Mesenchymal stem cell (in vitro differentiated cells and primary cell): ENCODE results near the gene BIRC6.
"Not testable (repeated sequence)": the region's sequence is repeated elsewhere in the genome, so short reads cannot be mapped to it uniquely, and the experiment has no call there.

Experiments used
- DNase-seq: peaks from one replicate; pipeline ENCODE4 v3.0.0-alpha.2; 2013
- H2AFZ ChIP-seq: one replicate; pipeline ENCODE4 v1.6.1; 2013; ENCODE audit warnings: low read depth, mild to moderate bottlenecking, control low read depth, inconsistent platforms, low read length, moderate library complexity
- H2AK5ac ChIP-seq: 2 replicates; pipeline ENCODE4 v1.6.1; 2013; ENCODE audit warnings: low read length, moderate library complexity, mild to moderate bottlenecking, inconsistent platforms; ENCODE audit not compliant: severe bottlenecking
- H2BK120ac ChIP-seq: one replicate; pipeline ENCODE4 v1.6.1; 2013; ENCODE audit warnings: low read depth, mild to moderate bottlenecking, inconsistent platforms, low read length, moderate library complexity
- H2BK12ac ChIP-seq, 2 experiments: one replicate each; pipeline ENCODE4 v1.6.1; 2013; ENCODE audit warnings: inconsistent platforms in 2 of 2, low read length in 2 of 2, mild to moderate bottlenecking in 2 of 2, moderate library complexity in 2 of 2, control low read depth in 1 of 2
- H2BK15ac ChIP-seq: one replicate; pipeline ENCODE4 v1.6.1; 2013; ENCODE audit warnings: mild to moderate bottlenecking, low read depth, inconsistent platforms; ENCODE audit not compliant: poor library complexity, severe bottlenecking
- H2BK5ac ChIP-seq: 2 replicates; pipeline ENCODE4 v1.6.1; 2013; ENCODE audit warnings: low read depth, mild to moderate bottlenecking, low read length, control low read depth, inconsistent platforms; ENCODE audit not compliant: poor library complexity, severe bottlenecking
- H3K14ac ChIP-seq, 2 experiments: one replicate each; pipeline ENCODE4 v1.6.1; 2013; ENCODE audit warnings: inconsistent platforms in 2 of 2, low read length in 2 of 2, control low read depth in 1 of 2, mild to moderate bottlenecking in 1 of 2, moderate library complexity in 1 of 2
- H3K18ac ChIP-seq, 2 experiments: one replicate each; pipeline ENCODE4 v1.6.1; 2013; ENCODE audit warnings: inconsistent platforms in 2 of 2, low read length in 2 of 2, control low read depth in 1 of 2, low read depth in 1 of 2, mild to moderate bottlenecking in 1 of 2
- H3K23ac ChIP-seq, 2 experiments: one replicate each; pipeline ENCODE4 v1.6.1; 2013; ENCODE audit warnings: inconsistent platforms in 2 of 2, low read length in 2 of 2, mild to moderate bottlenecking in 2 of 2, moderate library complexity in 2 of 2, control low read depth in 1 of 2
- H3K27ac ChIP-seq: 2 replicates; pipeline ENCODE4 v1.5.1; 2013; ENCODE audit warnings: mild to moderate bottlenecking, moderate library complexity, low read length, control low read depth, inconsistent platforms; ENCODE audit not compliant: poor library complexity, severe bottlenecking
- H3K27me3 ChIP-seq, 2 experiments: 2 replicates each; pipeline versions ENCODE4 v1.6.1 to v1.7.0; 2013; ENCODE audit warnings: low read length in 2 of 2, mild to moderate bottlenecking in 2 of 2, moderate library complexity in 2 of 2, control low read depth in 1 of 2, inconsistent platforms in 1 of 2; ENCODE audit not compliant: control insufficient read depth in 1 of 2, insufficient read depth in 1 of 2
- H3K36me3 ChIP-seq, 2 experiments: 2 replicates each; pipeline versions ENCODE4 v1.6.1 to v1.7.0; 2013; ENCODE audit warnings: low read length in 2 of 2, control low read depth in 1 of 2, inconsistent platforms in 1 of 2, low read depth in 1 of 2, mild to moderate bottlenecking in 1 of 2; ENCODE audit not compliant: insufficient read depth in 2 of 2, control insufficient read depth in 1 of 2
- H3K4ac ChIP-seq, 2 experiments: one replicate each; pipeline ENCODE4 v1.6.1; 2013; ENCODE audit warnings: inconsistent platforms in 2 of 2, low read length in 2 of 2, mild to moderate bottlenecking in 2 of 2, moderate library complexity in 2 of 2, control low read depth in 1 of 2, low read depth in 1 of 2
- H3K4me1 ChIP-seq: 2 replicates; pipeline ENCODE4 v1.6.1; 2013; ENCODE audit warnings: low read depth, low read length, control low read depth; ENCODE audit not compliant: control insufficient read depth, insufficient read depth
- H3K4me2 ChIP-seq: 2 replicates; pipeline ENCODE4 v1.6.1; 2013; ENCODE audit warnings: low read length, mild to moderate bottlenecking, inconsistent platforms; ENCODE audit not compliant: poor library complexity, severe bottlenecking
- H3K4me3 ChIP-seq, 2 experiments: 2 replicates each; pipeline versions ENCODE4 v1.5.1 to v1.7.0; 2013; ENCODE audit warnings: low read length in 2 of 2, mild to moderate bottlenecking in 2 of 2, control low read depth in 1 of 2, low read depth in 1 of 2; ENCODE audit not compliant: insufficient read depth in 1 of 2
- H3K79me1 ChIP-seq: replicated peaks from 2 replicates; pipeline ENCODE4 v1.6.1; 2013; ENCODE audit warnings: mild to moderate bottlenecking, control low read depth, low read length, inconsistent platforms; ENCODE audit not compliant: poor library complexity, severe bottlenecking
- H3K9ac ChIP-seq: 2 replicates; pipeline ENCODE4 v1.7.0; 2013; ENCODE audit warnings: mild to moderate bottlenecking, low read length, moderate library complexity
- H3K9me3 ChIP-seq: 2 replicates; pipeline ENCODE4 v1.7.0; 2013; ENCODE audit warnings: mild to moderate bottlenecking, low read length; ENCODE audit not compliant: control insufficient read depth
- H4K8ac ChIP-seq: one replicate; pipeline ENCODE4 v1.6.1; 2013; ENCODE audit warnings: inconsistent platforms, mild to moderate bottlenecking, low read length, moderate library complexity
- H4K91ac ChIP-seq: one replicate; pipeline ENCODE4 v1.6.1; 2013; ENCODE audit warnings: mild to moderate bottlenecking, low read length, inconsistent platforms
- WGBS: methylation state at CpG from one replicate; pipeline ENCODE4 v1.1.7; 2013; ENCODE audit warnings: mixed read lengths; 5-methylcytosine and 5-hydroxymethylcytosine counted together

The BIRC6 gene

DNA sequence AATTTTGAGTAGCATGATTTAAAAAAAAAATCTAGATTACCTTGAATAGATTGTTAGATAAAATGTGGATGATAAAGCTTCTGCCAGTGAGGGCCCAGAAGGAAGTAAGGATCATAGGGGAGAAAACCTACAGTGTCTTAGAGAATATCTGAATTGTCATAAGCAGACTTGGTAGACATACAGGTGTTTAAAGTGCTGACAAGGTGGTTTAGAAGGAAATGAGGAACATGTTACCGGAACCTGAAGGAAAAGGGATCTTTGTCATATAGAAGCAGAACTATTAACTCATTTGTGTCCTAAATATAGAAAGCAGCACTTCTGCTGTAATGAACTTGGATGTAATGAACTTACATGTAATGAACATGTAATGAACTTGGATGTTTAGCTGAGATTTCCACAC lies 176.1 kb downstream of the BIRC6 start:
- whole genome bisulfite sequencing = 100% methylated on average over 1 of the region's 1 CpG
- Histone ChIP-seq H3K4ac (no peak overlapping the region), H3K9me3 (no peaks in the 10 kb centered on the region), H3K4me1 (no peaks in the 10 kb centered on the region), H3K4me2 (no peak overlapping the region), H2BK120ac (no peak overlapping the region), H3K79me1 (peaks cover 7% of the 10 kb centered on the region), H3K23ac (no peak overlapping the region), H2BK5ac (no peak overlapping the region), H2AFZ (no peak overlapping the region), H4K8ac (no peak overlapping the region), H3K18ac (no peak overlapping the region), H3K9ac (no peak overlapping the region), H3K14ac (no peak overlapping the region), H2AK5ac (no peak overlapping the region), H4K91ac (no peak overlapping the region), H3K36me3 (peaks cover 9 to 59% of the 10 kb centered on the region in 2 experiments), H3K27ac (no peak overlapping the region), H2BK12ac (no peak overlapping the region), H3K4me3 (no peak overlapping the region), H2BK15ac (no peak overlapping the region), H3K27me3 (no peaks in the 10 kb centered on the region)
- DNase-seq = no peak

DNA sequence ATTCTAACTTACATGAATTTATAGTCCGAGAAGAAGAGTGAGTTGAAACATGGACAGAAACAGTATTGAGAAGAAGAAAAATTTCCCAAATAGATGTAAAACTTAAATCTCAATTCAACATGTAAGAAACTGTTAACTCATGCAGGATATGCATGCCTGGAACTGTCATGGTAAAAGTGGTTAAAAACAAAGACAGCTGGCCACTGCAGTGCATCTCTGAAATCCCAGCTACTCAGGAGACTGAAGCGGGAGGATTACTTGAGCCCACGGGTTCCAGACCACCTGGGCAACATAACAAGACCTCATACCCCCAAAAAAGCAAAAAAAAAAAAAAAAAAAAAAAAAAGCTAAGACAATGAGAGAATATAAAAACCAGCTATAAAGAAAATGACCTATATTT lies 178.0 kb downstream of the BIRC6 start:
- no peaks in the 10 kb centered on the region for H3K9me3 ChIP-seq
- H3K4me3 ChIP-seq = no peak overlapping the region
- H2AK5ac ChIP-seq = no peak overlapping the region
- no peak overlapping the region for H3K18ac ChIP-seq
- no peak for DNase-seq
- no peaks in the 10 kb centered on the region for H3K27me3 ChIP-seq
- peaks cover 10% of the 10 kb centered on the region for H3K79me1 ChIP-seq
- no peaks in the 10 kb centered on the region for H3K4me1 ChIP-seq
- H3K27ac ChIP-seq = no peak overlapping the region
- no peak overlapping the region for H4K8ac ChIP-seq
- no peak overlapping the region for H3K4ac ChIP-seq
- no peak overlapping the region for H2BK5ac ChIP-seq
- no peak overlapping the region for H3K23ac ChIP-seq
- H2AFZ ChIP-seq = no peak overlapping the region
- no peak overlapping the region for H2BK12ac ChIP-seq
- H3K36me3 ChIP-seq = peaks cover 5 to 48% of the 10 kb centered on the region in 2 experiments
- no CpG with 5 or more reads among the region's 3 CpGs for WGBS
- no peak overlapping the region for H4K91ac ChIP-seq
- no peak overlapping the region for H3K9ac ChIP-seq
- H2BK120ac ChIP-seq = no peak overlapping the region
- H3K14ac ChIP-seq = no peak overlapping the region
- no peak overlapping the region for H2BK15ac ChIP-seq
- H3K4me2 ChIP-seq = no peak overlapping the region

DNA sequence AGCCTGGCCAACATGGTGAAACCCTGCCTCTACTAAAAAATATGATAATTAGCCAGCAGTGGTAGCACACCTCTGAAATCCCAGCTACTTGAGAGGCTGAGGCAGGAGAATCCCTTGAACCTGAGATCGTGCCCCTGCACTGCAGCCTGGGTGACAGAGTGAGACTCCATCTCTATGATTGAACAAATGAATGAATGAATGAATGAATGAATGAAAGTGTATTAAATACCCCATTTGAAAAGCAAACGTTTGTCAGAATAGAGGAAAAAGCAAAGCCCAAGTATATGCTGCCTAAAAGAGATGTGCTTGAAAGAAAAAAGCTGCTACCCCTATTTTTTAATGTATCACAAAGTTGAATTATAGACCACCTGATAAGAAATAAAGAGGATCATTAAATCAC lies 181.9 kb downstream of the BIRC6 start:
- Histone ChIP-seq H3K4ac (no peak overlapping the region), H3K4me3 (no peak overlapping the region), H3K36me3 (peaks cover 9 to 30% of the 10 kb centered on the region in 2 experiments), H3K14ac (no peak overlapping the region), H3K9me3 (no peaks in the 10 kb centered on the region), H2BK120ac (no peak overlapping the region), H2BK15ac (no peak overlapping the region), H3K79me1 (peaks cover 11% of the 10 kb centered on the region), H2AFZ (no peak overlapping the region), H3K9ac (no peak overlapping the region), H2AK5ac (no peak overlapping the region), H3K27ac (no peak overlapping the region), H3K23ac (no peak overlapping the region), H3K4me2 (no peak overlapping the region), H3K18ac (no peak overlapping the region), H2BK12ac (no peak overlapping the region), H3K4me1 (no peaks in the 10 kb centered on the region), H3K27me3 (no peaks in the 10 kb centered on the region), H2BK5ac (no peak overlapping the region), H4K91ac (no peak overlapping the region), H4K8ac (no peak overlapping the region)
- WGBS = 100% methylated on average over 1 of the region's 2 CpGs
- DNase-seq = no peak

DNA sequence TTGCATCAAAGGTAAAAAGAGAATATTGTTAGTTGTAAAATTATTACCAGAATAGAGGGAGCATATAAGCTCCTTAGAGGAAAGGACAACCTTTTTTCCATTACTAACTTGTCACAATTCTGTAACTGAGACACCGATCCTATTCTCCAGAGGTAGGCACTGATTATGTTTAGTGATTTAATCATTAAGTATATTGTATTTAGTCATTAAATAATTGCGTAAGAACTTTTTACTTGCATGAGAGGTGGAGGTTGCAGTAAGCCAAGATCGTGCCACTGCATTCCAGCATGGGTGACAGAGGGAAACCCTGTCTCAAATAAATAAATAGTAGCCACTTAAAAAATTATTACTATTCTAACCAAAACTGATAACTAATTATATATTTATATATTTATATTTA lies 195.7 kb downstream of the BIRC6 start:
- H3K4me3 ChIP-seq, H2AFZ ChIP-seq, H3K79me1 ChIP-seq, H3K14ac ChIP-seq, H3K4me1 ChIP-seq, DNase-seq, H3K27me3 ChIP-seq, H3K18ac ChIP-seq, H3K9me3 ChIP-seq, H2BK15ac ChIP-seq, H2BK120ac ChIP-seq, H3K23ac ChIP-seq, H2BK12ac ChIP-seq, H4K8ac ChIP-seq, H3K4ac ChIP-seq, H3K4me2 ChIP-seq, H4K91ac ChIP-seq, H2AK5ac ChIP-seq, H3K27ac ChIP-seq, H2BK5ac ChIP-seq: not testable (repeated sequence)
- peaks cover 9 to 35% of the 10 kb centered on the region in 2 experiments for H3K36me3 ChIP-seq
- peak overlapping the region; percentile 38 for H3K9ac ChIP-seq
- no CpG with 5 or more reads among the region's 3 CpGs for WGBS
